Nephron (organoid): Measurements from ENCODE around the gene PFKFB4.

ENCODE experiments used
- H3K27ac Mint-ChIP-seq, 3 experiments: 2 replicates each; pipeline ENCODE4 v1.8.0; 2020; ENCODE audit warnings: mixed read lengths in 3 of 3, mild to moderate bottlenecking in 2 of 3, moderate library complexity in 1 of 3
- H3K27me3 Mint-ChIP-seq: 2 replicates; pipeline ENCODE4 v1.8.0; 2021; ENCODE audit warnings: low read depth, mild to moderate bottlenecking, moderate library complexity, mixed read lengths
- H3K36me3 Mint-ChIP-seq: 2 replicates; pipeline ENCODE4 v1.8.0; 2020; ENCODE audit warnings: low read depth, mixed read lengths
- H3K4me1 Mint-ChIP-seq: 2 replicates; pipeline ENCODE4 v1.8.0; 2020; ENCODE audit warnings: mixed read lengths
- H3K4me3 Mint-ChIP-seq, 3 experiments: 2 replicates each; pipeline ENCODE4 v1.8.0; 2020; ENCODE audit warnings: mild to moderate bottlenecking in 3 of 3, mixed read lengths in 3 of 3, moderate library complexity in 2 of 3
- H3K9me3 Mint-ChIP-seq: 2 replicates; pipeline ENCODE4 v1.8.0; 2020; ENCODE audit warnings: mixed read lengths
- CTCF ChIP-seq, 3 experiments: fragments of 200-600 bp; sonication (generic); IDR thresholded peaks; one replicate each; pipeline ENCODE4 v1.5.0; 2021; ENCODE audit warnings: antibody characterized with exemption in 3 of 3; ENCODE audit not compliant: unreplicated experiment in 3 of 3

The PFKFB4 gene

DNA sequence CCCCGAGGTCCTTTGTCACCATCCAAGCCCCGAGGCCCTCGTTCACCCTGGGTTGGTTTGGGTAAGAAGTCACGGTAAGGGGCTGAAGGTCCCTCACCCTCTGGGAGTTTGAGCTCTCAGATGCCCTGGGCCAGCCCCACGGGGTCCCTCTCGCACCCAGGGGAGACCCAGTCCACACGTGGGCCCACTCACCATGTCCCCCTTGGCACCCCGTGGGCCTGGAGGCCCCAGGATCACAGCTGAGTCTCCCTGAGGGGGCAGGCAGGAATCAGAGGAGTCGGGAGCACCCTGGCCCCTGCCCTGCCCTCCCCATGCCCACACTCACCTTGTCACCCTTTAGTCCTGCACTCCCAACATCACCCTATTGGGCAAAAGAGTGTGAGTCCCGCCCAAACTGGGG is 12.8 kb upstream of the PFKFB4 start:
- Mint-ChIP-seq H3K27me3 (no peaks in the 10 kb centered on the region), H3K27ac (no peak overlapping the region), H3K4me3 (no peak overlapping the region), H3K4me1 (peaks cover 9% of the 10 kb centered on the region), H3K9me3 (no peaks in the 10 kb centered on the region), H3K36me3 (no peaks in the 10 kb centered on the region)
- no peak for TF ChIP-seq CTCF (IDR thresholded peaks at IDR 0.05; ENCODE audit: unreplicated experiment in 3 of 3)

DNA sequence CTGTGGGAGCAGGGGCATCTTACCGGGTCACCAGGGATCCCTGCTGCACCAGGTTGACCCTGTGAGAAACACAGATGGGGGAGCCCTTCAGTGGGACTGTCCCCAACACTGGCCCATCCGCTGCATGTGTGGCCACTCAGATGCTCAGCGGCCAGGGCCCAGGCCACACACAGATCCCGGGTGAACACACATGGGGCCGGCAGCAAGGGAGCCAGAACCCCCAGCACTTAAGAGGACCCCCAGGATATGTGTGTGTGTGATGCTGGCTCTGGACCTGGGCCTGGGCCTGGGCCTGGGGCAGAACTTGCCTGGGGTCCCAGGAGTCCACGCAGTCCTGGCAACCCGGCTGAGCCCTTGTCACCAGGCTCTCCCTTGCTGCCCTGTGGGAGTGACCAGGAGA is 11.9 kb upstream of the PFKFB4 start:
- peaks cover 16% of the 10 kb centered on the region for H3K4me1 Mint-ChIP-seq
- no peaks in the 10 kb centered on the region for H3K9me3 Mint-ChIP-seq
- TF ChIP-seq CTCF (IDR thresholded peaks at IDR 0.05; ENCODE audit: unreplicated experiment in 3 of 3): no peak
- H3K27me3 Mint-ChIP-seq: no peaks in the 10 kb centered on the region
- no peak overlapping the region for H3K4me3 Mint-ChIP-seq
- H3K27ac Mint-ChIP-seq: no peak overlapping the region
- H3K36me3 Mint-ChIP-seq: no peaks in the 10 kb centered on the region

GRCh38 chr3:48567500-48567899 is 10.9 kb upstream of the PFKFB4 start:
- H3K27me3 Mint-ChIP-seq: no peaks in the 10 kb centered on the region
- peak overlapping the region in 1 of 3 experiments; percentile 51 for H3K27ac Mint-ChIP-seq
- no peaks in the 10 kb centered on the region for H3K36me3 Mint-ChIP-seq
- no peaks in the 10 kb centered on the region for H3K9me3 Mint-ChIP-seq
- TF ChIP-seq CTCF (IDR thresholded peaks at IDR 0.05; ENCODE audit: unreplicated experiment in 3 of 3): no peak
- no peak overlapping the region for H3K4me3 Mint-ChIP-seq
- peaks cover 23% of the 10 kb centered on the region for H3K4me1 Mint-ChIP-seq

DNA sequence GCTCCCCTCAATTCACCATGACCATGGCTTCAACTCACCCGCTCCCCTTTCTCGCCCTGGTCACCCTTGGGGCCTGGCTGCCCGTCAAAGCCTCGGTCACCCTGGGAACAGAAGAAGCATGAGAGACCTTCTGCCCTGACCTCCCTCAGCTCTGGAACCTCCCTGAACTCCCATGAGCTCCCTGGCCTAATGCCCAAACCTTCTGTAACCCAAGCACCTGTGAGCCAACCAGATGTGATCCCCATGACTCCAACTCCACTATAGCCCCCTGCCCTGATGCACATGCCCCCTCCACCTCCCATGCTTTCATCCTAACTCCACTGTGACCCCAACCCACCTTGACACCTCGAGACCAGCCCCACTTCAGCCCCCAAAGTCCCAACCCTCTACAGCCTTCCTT is 10.5 kb upstream of the PFKFB4 start:
- Mint-ChIP-seq H3K9me3 (no peaks in the 10 kb centered on the region), H3K27me3 (no peaks in the 10 kb centered on the region), H3K4me3 (no peak overlapping the region), H3K4me1 (peaks cover 23% of the 10 kb centered on the region), H3K36me3 (no peaks in the 10 kb centered on the region), H3K27ac (peak overlapping the region in 2 of 3 experiments; percentile 51 to 63)
- TF ChIP-seq CTCF (IDR thresholded peaks at IDR 0.05; ENCODE audit: unreplicated experiment in 3 of 3): no peak

GRCh38 chr3:48566401-48566760 is 9.8 kb upstream of the PFKFB4 start:
- Mint-ChIP-seq H3K9me3 (no peaks in the 10 kb centered on the region), H3K36me3 (no peaks in the 10 kb centered on the region), H3K27ac (no peak overlapping the region), H3K4me1 (peaks cover 24% of the 10 kb centered on the region), H3K4me3 (no peak overlapping the region), H3K27me3 (no peaks in the 10 kb centered on the region)
- TF ChIP-seq CTCF (IDR thresholded peaks at IDR 0.05; ENCODE audit: unreplicated experiment in 3 of 3): no peak

DNA sequence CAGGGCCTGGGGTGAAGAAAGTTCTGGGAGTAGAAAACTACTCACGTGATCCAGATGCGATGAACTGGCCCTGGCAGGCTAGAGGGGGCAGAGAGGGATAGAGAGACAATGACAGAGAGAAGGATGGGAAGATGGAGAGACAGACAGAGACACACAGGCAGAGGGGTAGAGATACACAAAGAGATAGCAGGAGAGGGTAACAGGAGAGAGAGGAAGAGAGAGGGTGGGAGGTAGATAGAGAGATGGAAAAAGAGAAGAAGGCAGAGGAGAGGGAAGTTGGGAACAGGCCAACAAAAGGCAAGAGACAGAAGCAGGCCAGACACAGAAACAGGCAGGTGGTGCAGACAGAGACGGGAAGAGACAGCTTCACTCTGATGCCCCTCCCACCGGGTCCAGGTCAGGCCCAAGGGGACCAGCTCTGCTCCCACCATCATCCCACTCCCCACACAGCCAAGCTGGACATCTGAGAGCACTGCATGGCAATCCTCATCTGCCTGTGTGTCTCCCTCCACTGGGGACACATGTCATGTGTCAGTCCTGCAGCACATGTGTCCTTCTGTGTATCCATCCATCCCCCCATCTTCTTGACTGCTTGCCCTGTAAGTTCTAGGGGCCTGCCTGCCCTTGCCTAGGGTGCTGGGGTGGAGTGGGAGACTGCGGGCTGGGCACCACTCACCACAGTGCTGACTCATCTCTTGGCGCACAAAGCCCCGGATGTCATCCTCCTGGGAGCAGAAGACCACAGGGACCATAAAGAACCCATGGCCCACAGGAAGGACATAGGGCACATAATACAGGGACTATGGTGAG is 9.2 kb upstream of the PFKFB4 start:
- no peaks in the 10 kb centered on the region for H3K36me3 Mint-ChIP-seq
- no peaks in the 10 kb centered on the region for H3K9me3 Mint-ChIP-seq
- peak overlapping the region in 2 of 3 experiments; percentile 5 to 22 for H3K27ac Mint-ChIP-seq
- H3K4me1 Mint-ChIP-seq: peaks cover 30% of the 10 kb centered on the region
- no peaks in the 10 kb centered on the region for H3K27me3 Mint-ChIP-seq
- H3K4me3 Mint-ChIP-seq: no peak overlapping the region
- TF ChIP-seq CTCF (IDR thresholded peaks at IDR 0.05; ENCODE audit: unreplicated experiment in 3 of 3): no peak
